Measurements from ENCODE around the gene PCGF1. TPM values are rescaled to one million over a fixed set of nuclear protein-coding genes. Genes with fewer than 3 reads are reported as not detected.
"Not testable (repeated sequence)": the region's sequence is repeated elsewhere in the genome, so short reads cannot be mapped to it uniquely, and the experiment has no call there.

PCGF1 gene
- total RNA-seq, 1 experiment from 2014 or later, result 33.0 TPM

- H3K9me3 ChIP-seq (ENCODE audit: low read depth, low read length, poor library complexity, severe bottlenecking), result no peaks in the 10 kb centered on the region
- H3K4me1 ChIP-seq (ENCODE audit: insufficient read depth, low read length, poor library complexity, severe bottlenecking), result peaks cover 7% of the 10 kb centered on the region
- no peak for DNase-seq (ENCODE audit: low spot score)
- peaks cover 11% of the 10 kb centered on the region for H3K36me3 ChIP-seq (ENCODE audit: insufficient read depth, low read length, poor library complexity, severe bottlenecking)
- BruUV-seq (replicated peaks), result no TSS peak
- no peak for TF ChIP-seq EZH2 (IDR thresholded peaks at IDR 0.05; ENCODE audit: borderline replicate concordance, low read depth, low read length, poor library complexity, severe bottlenecking)
- TF ChIP-seq, protein P1, sequence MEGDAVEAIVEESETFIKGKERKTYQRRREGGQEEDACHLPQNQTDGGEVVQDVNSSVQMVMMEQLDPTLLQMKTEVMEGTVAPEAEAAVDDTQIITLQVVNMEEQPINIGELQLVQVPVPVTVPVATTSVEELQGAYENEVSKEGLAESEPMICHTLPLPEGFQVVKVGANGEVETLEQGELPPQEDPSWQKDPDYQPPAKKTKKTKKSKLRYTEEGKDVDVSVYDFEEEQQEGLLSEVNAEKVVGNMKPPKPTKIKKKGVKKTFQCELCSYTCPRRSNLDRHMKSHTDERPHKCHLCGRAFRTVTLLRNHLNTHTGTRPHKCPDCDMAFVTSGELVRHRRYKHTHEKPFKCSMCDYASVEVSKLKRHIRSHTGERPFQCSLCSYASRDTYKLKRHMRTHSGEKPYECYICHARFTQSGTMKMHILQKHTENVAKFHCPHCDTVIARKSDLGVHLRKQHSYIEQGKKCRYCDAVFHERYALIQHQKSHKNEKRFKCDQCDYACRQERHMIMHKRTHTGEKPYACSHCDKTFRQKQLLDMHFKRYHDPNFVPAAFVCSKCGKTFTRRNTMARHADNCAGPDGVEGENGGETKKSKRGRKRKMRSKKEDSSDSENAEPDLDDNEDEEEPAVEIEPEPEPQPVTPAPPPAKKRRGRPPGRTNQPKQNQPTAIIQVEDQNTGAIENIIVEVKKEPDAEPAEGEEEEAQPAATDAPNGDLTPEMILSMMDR (conservative IDR thresholded peaks at IDR 0.05; ENCODE audit: low read depth, low read length), result no peak
- ChIA-PET POLR2A (ENCODE audit: low non-redundant PET) (interaction anchor here (0.7 kb wide), 1 partner anchor 88 kb away, joined by 26 read pairs; no protein-coding TSS in a partner anchor), CTCF (no interaction called here)
- intact Hi-C loops (cut with micrococcal nuclease; ENCODE audit: unreplicated experiment), result no loop called here
- peak overlapping the region; percentile 88 for H3K27ac ChIP-seq (ENCODE audit: low read depth, low read length, poor library complexity, severe bottlenecking)
- peak overlapping the region; percentile 59 for H3K4me3 ChIP-seq (ENCODE audit: low read depth, low read length, poor library complexity, severe bottlenecking)
- H3K27me3 ChIP-seq (replicated peaks; ENCODE audit: insufficient read depth, low read depth, low read length, poor library complexity), result no peaks in the 10 kb centered on the region
Measured at GRCh38 chr2:74471332-74472065, 36.0 kb downstream of the PCGF1 start.

GRCh38 chr2:74470742-74471141 is 36.8 kb downstream of the PCGF1 start:
- DNase-seq (ENCODE audit: low spot score); H3K4me3 ChIP-seq (ENCODE audit: low read depth, low read length, poor library complexity, severe bottlenecking); H3K27me3 ChIP-seq (replicated peaks; ENCODE audit: insufficient read depth, low read depth, low read length, poor library complexity); CTCF ChIA-PET; intact Hi-C loops (cut with micrococcal nuclease; ENCODE audit: unreplicated experiment); H3K27ac ChIP-seq (ENCODE audit: low read depth, low read length, poor library complexity, severe bottlenecking); H3K4me1 ChIP-seq (ENCODE audit: insufficient read depth, low read length, poor library complexity, severe bottlenecking); BruUV-seq (replicated peaks); H3K9me3 ChIP-seq (ENCODE audit: low read depth, low read length, poor library complexity, severe bottlenecking): not testable (repeated sequence)
- POLR2A ChIA-PET (ENCODE audit: low non-redundant PET), result interaction anchor here (0.7 kb wide), 1 partner anchor 89 kb away, joined by 26 read pairs; no protein-coding TSS in a partner anchor
- H3K36me3 ChIP-seq (ENCODE audit: insufficient read depth, low read length, poor library complexity, severe bottlenecking), result peaks cover 11% of the 10 kb centered on the region

DNA sequence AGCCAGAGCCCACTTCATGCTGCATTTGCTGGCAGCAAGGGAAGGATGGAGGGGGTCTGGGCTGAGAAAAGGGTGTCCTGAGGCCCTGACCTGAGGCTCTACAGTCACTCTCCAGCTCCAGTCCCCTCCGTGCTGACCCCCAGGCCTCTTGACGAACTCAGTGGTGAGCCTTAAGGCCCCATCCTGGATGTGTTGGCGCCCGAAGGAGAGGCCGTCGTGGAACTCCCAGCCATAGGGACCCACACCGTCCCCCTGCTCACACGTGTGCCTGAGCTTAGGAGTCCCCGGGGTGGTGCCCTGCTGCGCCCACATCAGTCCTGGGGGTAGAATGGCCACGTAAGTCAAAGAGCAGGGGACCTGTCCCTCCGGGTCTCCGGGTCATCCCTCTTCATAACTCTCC is 43.1 kb downstream of the PCGF1 start:
- no TSS peak for BruUV-seq (replicated peaks)

More for the DNA sequence above, 43.1 kb downstream of the PCGF1 start:
- Histone ChIP-seq H3K27me3 (replicated peaks; ENCODE audit: insufficient read depth, low read depth, low read length, poor library complexity) (no peaks in the 10 kb centered on the region), H3K36me3 (ENCODE audit: insufficient read depth, low read length, poor library complexity, severe bottlenecking) (peaks cover 18% of the 10 kb centered on the region), H3K9me3 (ENCODE audit: low read depth, low read length, poor library complexity, severe bottlenecking) (no peaks in the 10 kb centered on the region), H3K4me3 (ENCODE audit: low read depth, low read length, poor library complexity, severe bottlenecking) (peak overlapping the region; percentile 72), H3K27ac (ENCODE audit: low read depth, low read length, poor library complexity, severe bottlenecking) (peak overlapping the region; percentile 75), H3K4me1 (ENCODE audit: insufficient read depth, low read length, poor library complexity, severe bottlenecking) (peaks cover 5% of the 10 kb centered on the region)
- ChIA-PET CTCF (no interaction called here), POLR2A (ENCODE audit: low non-redundant PET) (no interaction called here)
- intact Hi-C loops (cut with micrococcal nuclease; ENCODE audit: unreplicated experiment), result no loop called here
- no peak for DNase-seq (ENCODE audit: low spot score)
- TF ChIP-seq, protein P1 (conservative IDR thresholded peaks at IDR 0.05; ENCODE audit: low read depth, low read length), result no peak
- no peak for TF ChIP-seq EZH2 (IDR thresholded peaks at IDR 0.05; ENCODE audit: borderline replicate concordance, low read depth, low read length, poor library complexity, severe bottlenecking)
